Kidney (tissue), 14 donors: ENCODE results near the gene DTX4. TPM values are rescaled to one million over a fixed set of nuclear protein-coding genes. Genes with fewer than 3 reads are reported as not detected.

Source experiments
- DNase-seq, 5 donors: peaks; one replicate each; pipeline ENCODE4 v3.0.0-alpha.2; 2013 to 2020
- FAIRE-seq: peaks from 2 replicates; lab custom pipeline; 2012; peaks lifted over from hg19 to GRCh38; lab: Jason Lieb, UNC
- H3K27ac ChIP-seq, 2 donors: one replicate each; pipeline ENCODE4 v1.7.0; 2013; ENCODE audit warnings: low read depth in 2 of 2, low read length in 2 of 2, inconsistent platforms in 1 of 2
- H3K27me3 ChIP-seq: one replicate; pipeline ENCODE4 v1.7.1; 2013; ENCODE audit warnings: low read length, inconsistent platforms; ENCODE audit not compliant: control insufficient read depth, insufficient read depth
- H3K36me3 ChIP-seq, 3 donors: one replicate each; pipeline versions ENCODE4 v1.7.0 to v1.7.1; 2013; ENCODE audit warnings: low read length in 3 of 3, control low read depth in 1 of 3, inconsistent platforms in 1 of 3; ENCODE audit not compliant: insufficient read depth in 3 of 3, control insufficient read depth in 2 of 3
- H3K4me1 ChIP-seq, 3 donors: one replicate each; pipeline versions ENCODE4 v1.7.0 to v1.7.1; 2013; ENCODE audit warnings: low read length in 3 of 3, inconsistent platforms in 1 of 3, low read depth in 1 of 3; ENCODE audit not compliant: control insufficient read depth in 2 of 3, insufficient read depth in 2 of 3
- H3K4me3 ChIP-seq, 3 donors: one replicate each; pipeline versions ENCODE4 v1.7.0 to v1.8.1; 2013; ENCODE audit warnings: low read length in 3 of 3, control low read depth in 1 of 3, inconsistent platforms in 1 of 3
- H3K9ac ChIP-seq, 3 donors: one replicate each; pipeline versions ENCODE4 v1.7.0 to v1.7.1; 2013; ENCODE audit warnings: low read length in 3 of 3, control low read depth in 1 of 3, inconsistent platforms in 1 of 3
- H3K9me3 ChIP-seq, 3 donors: one replicate each; pipeline versions ENCODE4 v1.7.0 to v1.7.1; 2013; ENCODE audit warnings: low read length in 3 of 3, control low read depth in 1 of 3, inconsistent platforms in 1 of 3; ENCODE audit not compliant: control insufficient read depth in 2 of 3, insufficient read depth in 1 of 3
- intact Hi-C: fragments of 100-400 bp; cut with DNase I; formaldehyde crosslinking; loops from one replicate; pipeline ENCODE4 v1.11.1; 2022
- polyA plus RNA-seq: library from polyadenylated mRNA; stranded (reverse); fragments of 350-450 nt; fragmentation: Illumina TruSeq; extraction: RNeasy Lipid Tissue Mini Kit (QIAGEN cat#74804); gene quantifications from one replicate; pipeline ENCODE4 v1.2.3, GENCODE V29; 2014; ENCODE audit warnings: low read depth, low replicate concordance; ENCODE audit not compliant: insufficient read depth
- total RNA-seq: library from RNA; stranded (reverse); fragmentation: NEBNext Ultra II Directional; extraction: Animal tissue kit (Norgen Biotek cat#: 25700); gene quantifications from one replicate; pipeline ENCODE4 v1.2.1, GENCODE V29; 2021
- TF ChIP-seq, protein P1 (sequence below): IDR thresholded peaks from 3 replicates; pipeline ENCODE4 v1.5.1; 2012; ENCODE audit warnings: mild to moderate bottlenecking, moderate library complexity, borderline replicate concordance; ENCODE audit not compliant: insufficient read depth; ENCODE audit errors: extremely low read depth
- donor health status: control.
- donor health status: control.
- donor health status: control.
- donor health status: control.
- donor health status: control.
- donor health status: DM: yes; HTN: yes; CAD: no.
- donor health status: Normal renal cell carcinoma (clear cell type).

Gene DTX4
- total and polyA plus RNA-seq, 2 donors from 2014 or later = 7.2 to 21.8 TPM

DNA sequence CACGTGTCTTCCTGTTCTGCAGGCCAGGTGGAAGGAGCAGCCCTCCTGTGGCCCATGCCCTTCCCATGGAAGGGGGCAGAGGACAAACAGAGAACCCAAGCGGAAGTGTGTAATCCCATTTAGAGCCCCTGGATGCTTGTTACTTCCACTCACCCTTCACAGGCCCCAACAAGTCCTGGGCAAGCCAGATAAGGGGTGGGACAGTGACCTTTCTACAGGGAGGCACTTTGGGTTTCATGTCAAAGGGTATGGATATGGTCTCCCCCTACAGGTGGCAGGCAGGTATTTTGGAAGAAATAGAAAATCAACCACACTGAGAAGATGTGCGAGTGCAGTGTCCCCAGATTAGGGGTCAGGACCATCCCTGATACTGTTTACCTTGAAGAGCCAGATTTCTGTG is 29.4 kb downstream of the DTX4 start:
- intact Hi-C loops = no loop called here
- H3K4me3 ChIP-seq = no peak overlapping the region
- TF ChIP-seq, protein P1, sequence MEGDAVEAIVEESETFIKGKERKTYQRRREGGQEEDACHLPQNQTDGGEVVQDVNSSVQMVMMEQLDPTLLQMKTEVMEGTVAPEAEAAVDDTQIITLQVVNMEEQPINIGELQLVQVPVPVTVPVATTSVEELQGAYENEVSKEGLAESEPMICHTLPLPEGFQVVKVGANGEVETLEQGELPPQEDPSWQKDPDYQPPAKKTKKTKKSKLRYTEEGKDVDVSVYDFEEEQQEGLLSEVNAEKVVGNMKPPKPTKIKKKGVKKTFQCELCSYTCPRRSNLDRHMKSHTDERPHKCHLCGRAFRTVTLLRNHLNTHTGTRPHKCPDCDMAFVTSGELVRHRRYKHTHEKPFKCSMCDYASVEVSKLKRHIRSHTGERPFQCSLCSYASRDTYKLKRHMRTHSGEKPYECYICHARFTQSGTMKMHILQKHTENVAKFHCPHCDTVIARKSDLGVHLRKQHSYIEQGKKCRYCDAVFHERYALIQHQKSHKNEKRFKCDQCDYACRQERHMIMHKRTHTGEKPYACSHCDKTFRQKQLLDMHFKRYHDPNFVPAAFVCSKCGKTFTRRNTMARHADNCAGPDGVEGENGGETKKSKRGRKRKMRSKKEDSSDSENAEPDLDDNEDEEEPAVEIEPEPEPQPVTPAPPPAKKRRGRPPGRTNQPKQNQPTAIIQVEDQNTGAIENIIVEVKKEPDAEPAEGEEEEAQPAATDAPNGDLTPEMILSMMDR = peak; percentile 9
- DNase-seq (no peak), FAIRE-seq (no peak)
- H3K9me3 ChIP-seq = no peaks in the 10 kb centered on the region
- H3K27ac ChIP-seq = no peak overlapping the region
- peaks cover 0 to 19% (median 11%) of the 10 kb centered on the region in 3 donors for H3K4me1 ChIP-seq
- peaks cover 5 to 17% (median 12%) of the 10 kb centered on the region in 3 donors for H3K36me3 ChIP-seq
- no peak overlapping the region for H3K9ac ChIP-seq
- H3K27me3 ChIP-seq = no peaks in the 10 kb centered on the region

DNA sequence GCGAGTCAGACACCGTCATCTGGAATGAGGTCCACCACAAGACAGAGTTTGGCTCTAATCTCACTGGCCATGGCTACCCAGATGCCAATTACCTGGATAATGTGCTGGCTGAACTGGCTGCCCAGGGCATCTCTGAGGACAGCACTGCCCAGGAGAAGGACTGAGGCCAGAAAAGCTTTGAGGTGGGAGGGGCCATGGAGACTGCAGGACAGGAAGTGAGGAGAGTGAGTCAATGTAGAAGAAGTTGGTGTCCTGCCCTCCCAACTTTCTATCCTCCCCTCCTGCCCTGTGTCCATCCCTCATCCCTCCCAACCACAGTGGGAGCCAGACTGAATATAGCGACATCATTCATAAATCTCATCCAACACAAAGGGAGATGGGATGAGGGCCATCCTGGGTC is 32.8 kb downstream of the DTX4 start:
- H3K36me3 ChIP-seq = peaks cover 5 to 11% (median 9%) of the 10 kb centered on the region in 3 donors
- H3K9me3 ChIP-seq = no peaks in the 10 kb centered on the region
- no peak overlapping the region for H3K4me3 ChIP-seq
- FAIRE-seq (no peak), DNase-seq (no peak)
- intact Hi-C loops = loop anchor here (5.0 kb wide), 1 partner anchor 32 kb away; the partner anchor contains the start of gene DTX4
- no peak overlapping the region for H3K27ac ChIP-seq
- TF ChIP-seq, protein P1 = no peak
- H3K27me3 ChIP-seq = no peaks in the 10 kb centered on the region
- no peak overlapping the region for H3K9ac ChIP-seq
- H3K4me1 ChIP-seq = peaks cover 0 to 6% (median 4%) of the 10 kb centered on the region in 3 donors

GRCh38 chr11:59205648-59206047 is 33.7 kb downstream of the DTX4 start:
- Histone ChIP-seq H3K36me3 (peaks cover 5 to 11% (median 9%) of the 10 kb centered on the region in 3 donors), H3K9me3 (no peaks in the 10 kb centered on the region), H3K27ac (no peak overlapping the region), H3K4me3 (no peak overlapping the region), H3K9ac (no peak overlapping the region), H3K27me3 (no peaks in the 10 kb centered on the region), H3K4me1 (peaks cover 0 to 6% (median 4%) of the 10 kb centered on the region in 3 donors)
- FAIRE-seq (no peak), DNase-seq (no peak)
- intact Hi-C loops = loop anchor here (5.0 kb wide), 1 partner anchor 33 kb away; the partner anchor contains the start of gene DTX4
- TF ChIP-seq, protein P1 = no peak
